Measurements from ENCODE around the gene DMRTA2.

The DMRTA2 gene

DNA sequence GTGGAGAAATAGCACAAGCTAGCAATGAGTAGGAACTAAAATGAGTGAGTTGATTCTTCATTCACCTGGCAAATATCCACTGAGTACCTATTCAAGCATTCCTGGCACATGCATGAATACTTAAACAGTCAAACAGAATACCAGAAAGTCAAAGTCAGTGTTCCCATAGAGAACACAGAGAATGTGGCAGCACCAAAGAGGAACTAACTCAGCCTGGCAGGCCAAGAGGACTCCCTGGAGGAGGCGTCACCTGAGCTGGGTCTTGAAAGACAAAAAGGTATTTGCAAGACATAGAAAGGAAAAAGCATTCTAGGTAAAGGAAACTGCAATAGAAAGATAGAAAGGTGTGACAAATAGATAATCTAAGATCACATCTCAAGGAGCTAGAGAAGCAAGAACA lies 49.7 kb downstream of the DMRTA2 start:
- no peak for DNase-seq

DNA sequence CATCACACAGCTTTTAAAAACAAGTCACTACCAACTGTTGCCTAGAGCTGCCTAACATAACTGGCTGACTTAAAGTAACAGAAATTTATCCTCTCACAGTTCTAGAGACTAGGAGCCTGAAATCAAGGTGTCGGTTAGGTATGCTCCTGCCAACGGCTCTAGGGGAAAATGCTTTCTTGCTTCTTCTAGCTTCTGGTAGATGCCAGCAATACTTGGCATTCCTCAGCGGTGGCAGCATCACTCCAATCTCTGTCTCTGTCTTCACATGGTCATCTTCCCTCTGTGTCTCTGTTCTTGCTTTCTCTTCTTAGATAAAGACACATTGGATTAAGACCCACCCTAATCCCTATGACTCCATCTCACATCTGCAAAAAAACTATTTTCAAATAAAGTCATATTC lies 51.5 kb downstream of the DMRTA2 start:
- no peak for DNase-seq

DNA sequence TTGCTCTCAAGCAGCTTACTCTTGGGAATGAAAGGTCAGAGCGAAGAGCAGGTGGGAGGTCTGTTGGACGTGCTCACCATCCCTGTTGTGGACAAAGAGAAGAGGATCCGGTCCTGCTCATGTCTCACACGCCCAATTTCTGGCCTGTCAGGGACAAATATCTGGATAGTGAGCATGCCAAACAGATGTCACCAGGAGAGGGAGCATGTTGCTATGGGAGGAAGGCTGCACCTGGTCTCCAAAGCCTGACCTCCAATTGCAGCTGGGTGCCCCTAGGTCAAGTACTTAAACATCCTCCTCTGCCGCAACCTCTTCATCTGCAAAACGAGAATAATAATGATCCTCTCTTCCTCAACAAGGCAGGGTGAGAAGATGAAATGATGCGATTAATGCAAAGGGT lies 53.4 kb downstream of the DMRTA2 start:
- peak; percentile 79 for DNase-seq

DNA sequence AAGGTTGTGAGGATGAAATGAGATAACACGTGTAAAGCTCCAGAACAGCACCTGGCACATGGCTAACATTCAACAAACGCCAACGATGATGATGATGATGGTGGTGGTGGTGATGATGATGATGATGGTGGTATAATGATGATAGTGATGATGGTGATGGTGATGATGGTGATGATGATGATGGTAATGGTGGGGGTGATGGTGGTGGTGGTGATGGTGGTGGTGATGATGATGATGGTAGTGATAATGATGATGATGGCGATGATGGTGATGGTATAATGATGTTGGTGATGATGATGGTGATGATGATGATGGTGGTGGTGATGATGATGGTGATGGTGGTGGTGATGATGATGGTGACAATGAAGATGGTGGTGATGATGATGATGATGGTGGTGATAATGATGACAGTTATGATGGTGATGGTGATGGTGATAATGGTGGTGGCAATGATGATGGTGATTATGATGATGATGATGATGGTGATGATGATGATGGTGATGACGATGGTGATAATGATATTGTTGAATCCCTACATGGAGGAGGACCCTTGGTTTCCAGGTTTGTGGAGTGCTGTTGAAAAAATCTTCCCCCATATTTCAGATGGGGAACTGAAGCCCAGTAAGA lies 54.1 kb downstream of the DMRTA2 start:
- DNase-seq, result no peak

DNA sequence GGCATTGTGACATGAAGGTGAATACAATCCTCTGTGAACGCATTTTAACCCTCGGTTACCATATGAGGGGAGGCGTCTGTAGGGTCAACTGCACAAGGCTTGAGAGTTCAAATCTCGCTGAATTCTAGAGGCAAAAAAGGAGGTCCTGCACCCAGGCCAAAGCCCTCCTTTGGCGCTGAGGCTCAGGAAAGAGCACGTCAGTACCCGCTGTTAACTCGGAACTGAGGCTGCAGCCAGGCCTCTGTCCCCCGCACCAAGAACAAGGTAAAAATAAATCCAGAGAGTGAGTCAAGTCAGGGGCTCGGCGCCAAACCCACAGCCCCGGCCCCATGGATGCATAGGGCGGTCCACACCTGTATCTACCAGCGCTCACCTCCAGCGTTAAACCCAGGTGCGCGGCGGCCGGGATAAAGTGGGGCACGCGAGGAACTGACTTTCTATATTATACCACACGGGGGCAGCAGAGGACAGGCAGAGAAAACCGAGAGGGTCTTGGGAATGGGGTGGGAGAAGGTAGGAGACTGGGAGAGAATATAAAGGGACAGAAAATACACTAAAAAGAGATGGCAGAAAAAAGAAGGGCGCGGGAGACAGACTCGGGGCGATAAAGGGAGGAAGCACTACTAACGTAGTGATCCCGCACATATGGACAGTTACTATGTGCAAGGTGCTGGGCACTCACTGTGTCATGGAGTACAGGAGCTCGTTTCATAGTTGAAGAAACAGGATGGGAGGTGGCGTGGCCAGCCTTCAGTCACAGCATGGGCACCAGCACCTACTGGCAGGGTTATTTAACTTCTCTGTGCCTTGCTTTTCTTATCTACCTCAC lies 54.9 kb downstream of the DMRTA2 start:
- peak; percentile 78 for DNase-seq

Data from DMS53 (cell line).